ENCODE data around the gene RASL11A.
"Not testable (repeated sequence)": the region's sequence is repeated elsewhere in the genome, so short reads cannot be mapped to it uniquely, and the experiment has no call there.

RASL11A gene

DNA sequence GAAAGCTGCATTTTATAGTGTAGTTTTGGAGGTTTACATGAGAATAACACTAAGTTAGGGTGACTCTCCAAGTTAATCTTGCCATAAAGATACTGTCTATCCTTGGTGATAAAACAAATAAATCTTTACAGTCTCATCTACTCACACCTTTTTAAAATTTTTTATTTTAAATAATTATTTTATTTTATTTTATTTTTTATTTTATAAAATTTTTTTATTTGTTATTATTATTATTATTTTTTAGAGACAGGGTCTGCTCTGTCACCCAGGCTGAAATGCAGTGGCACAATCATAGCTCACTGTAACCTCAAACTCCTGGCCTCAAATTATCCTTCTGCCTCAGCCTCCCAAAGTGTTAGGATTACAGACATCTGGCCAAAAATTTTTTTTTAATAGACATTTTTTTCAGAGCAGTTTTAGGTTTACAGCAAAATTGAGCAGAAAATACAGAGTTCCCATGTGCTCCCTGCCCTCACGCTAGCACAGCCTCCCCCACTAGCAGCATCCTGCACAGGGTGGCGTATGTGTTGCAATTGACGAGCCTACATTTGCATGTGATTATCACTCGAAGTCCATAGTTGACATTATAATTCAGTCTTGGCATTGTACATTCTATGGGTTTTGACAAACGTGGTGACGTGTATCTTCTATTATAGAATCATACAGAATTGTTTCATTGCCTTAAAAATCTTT is 41.0 kb downstream of the RASL11A start:
- DNase-seq (ENCODE audit: low read depth) = no peak
- H3K4me3 ChIP-seq (ENCODE audit: low read depth, low read length) = no peak overlapping the region
- TF ChIP-seq, protein P1, sequence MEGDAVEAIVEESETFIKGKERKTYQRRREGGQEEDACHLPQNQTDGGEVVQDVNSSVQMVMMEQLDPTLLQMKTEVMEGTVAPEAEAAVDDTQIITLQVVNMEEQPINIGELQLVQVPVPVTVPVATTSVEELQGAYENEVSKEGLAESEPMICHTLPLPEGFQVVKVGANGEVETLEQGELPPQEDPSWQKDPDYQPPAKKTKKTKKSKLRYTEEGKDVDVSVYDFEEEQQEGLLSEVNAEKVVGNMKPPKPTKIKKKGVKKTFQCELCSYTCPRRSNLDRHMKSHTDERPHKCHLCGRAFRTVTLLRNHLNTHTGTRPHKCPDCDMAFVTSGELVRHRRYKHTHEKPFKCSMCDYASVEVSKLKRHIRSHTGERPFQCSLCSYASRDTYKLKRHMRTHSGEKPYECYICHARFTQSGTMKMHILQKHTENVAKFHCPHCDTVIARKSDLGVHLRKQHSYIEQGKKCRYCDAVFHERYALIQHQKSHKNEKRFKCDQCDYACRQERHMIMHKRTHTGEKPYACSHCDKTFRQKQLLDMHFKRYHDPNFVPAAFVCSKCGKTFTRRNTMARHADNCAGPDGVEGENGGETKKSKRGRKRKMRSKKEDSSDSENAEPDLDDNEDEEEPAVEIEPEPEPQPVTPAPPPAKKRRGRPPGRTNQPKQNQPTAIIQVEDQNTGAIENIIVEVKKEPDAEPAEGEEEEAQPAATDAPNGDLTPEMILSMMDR (IDR thresholded peaks at IDR 0.05; ENCODE audit: insufficient read depth, low read depth, low read length, missing control alignments) = no peak

DNA sequence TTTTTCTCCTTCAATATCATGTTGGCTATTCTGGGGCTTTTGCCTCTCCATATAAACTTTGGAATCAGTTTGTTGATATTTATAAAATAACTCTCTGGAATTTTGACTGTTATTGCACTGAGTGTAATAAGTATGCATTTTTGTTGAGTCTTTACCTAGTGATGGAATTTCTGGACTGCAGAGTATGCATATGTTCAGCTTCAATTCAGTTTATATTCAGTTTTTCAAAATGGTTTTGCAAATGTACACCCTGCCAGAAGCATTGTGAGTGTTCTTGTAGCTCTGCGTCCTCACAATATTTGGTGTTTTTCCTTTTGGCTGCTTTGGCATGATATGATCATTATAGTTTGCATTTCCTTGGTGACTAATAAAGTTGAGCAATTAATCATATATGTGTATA is 43.1 kb downstream of the RASL11A start:
- DNase-seq (ENCODE audit: low read depth) = no peak

DNA sequence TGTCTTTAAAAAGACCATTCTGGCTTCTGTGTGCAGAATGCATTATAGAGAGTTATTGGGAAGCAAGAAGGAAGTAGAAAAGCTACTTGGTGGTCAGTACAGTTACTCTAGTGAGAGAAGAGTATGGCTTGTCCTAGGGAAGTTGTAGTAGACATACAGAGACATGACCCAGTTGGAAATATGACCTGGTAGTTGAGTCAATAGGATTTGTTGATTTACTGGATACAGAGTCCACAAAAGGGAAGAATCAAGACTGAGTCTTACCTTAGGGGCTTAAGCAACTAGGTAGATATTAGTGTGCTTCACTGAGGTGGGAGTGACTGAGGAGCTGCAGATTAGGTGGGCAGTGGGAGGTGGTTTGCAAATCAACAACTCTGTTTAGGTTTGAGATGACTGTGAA is 48.8 kb downstream of the RASL11A start:
- no peak for DNase-seq (ENCODE audit: low read depth)
- TF ChIP-seq, protein P1 (IDR thresholded peaks at IDR 0.05; ENCODE audit: insufficient read depth, low read depth, low read length, missing control alignments) = no peak
- no peak overlapping the region for H3K4me3 ChIP-seq (ENCODE audit: low read depth, low read length)

More for the DNA sequence above, 43.1 kb downstream of the RASL11A start:
- H3K4me3 ChIP-seq (ENCODE audit: low read depth, low read length) = no peak overlapping the region
- TF ChIP-seq, protein P1 (IDR thresholded peaks at IDR 0.05; ENCODE audit: insufficient read depth, low read depth, low read length, missing control alignments) = no peak

DNA sequence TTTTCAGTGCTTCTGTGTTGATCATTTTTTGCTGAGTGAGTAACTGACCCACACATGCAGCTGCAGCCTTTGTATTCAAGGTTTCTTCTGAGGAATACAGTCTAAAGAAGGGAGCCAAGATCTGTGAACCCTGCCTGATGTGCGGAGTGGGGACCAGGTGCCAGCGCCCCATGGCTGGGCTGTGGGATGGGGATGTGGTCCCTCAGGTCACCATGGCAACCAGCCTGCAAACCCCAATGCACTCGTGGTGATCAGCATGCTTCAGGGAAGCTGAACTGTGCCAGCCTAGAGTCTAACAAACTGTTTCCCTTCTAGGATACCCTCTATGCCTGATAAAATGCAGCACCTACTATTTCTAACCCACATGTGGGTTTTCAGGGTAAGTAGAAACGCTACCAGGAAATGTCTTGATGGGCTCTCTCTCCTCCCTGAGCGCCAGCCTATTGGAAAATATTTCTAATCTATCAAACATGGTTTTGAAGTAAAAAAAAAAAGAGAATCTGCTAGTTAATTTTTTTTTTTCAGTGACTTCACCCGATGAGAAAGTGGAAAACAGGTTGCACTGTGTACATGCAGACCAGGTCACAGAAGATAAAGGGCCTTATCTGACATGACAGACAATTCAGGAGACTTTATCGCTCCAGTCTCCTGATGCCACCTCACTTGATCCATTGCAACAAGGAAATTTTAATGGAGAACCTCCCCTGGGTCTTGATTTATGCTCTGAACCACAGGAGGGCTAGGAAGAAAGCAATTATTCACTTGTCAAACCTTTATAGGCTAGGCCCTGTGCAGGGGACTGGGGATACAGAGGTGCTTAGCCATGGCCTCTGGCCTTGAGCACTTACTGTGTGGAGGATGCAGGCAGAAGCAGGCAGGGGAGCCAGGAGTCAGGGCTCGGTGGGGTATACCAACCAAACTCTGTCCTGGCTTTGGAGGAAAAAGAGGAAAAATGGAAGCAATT is 51.1 kb downstream of the RASL11A start:
- no peak overlapping the region for H3K4me3 ChIP-seq (ENCODE audit: low read depth, low read length)
- DNase-seq (ENCODE audit: low read depth) = no peak
- TF ChIP-seq, protein P1 (IDR thresholded peaks at IDR 0.05; ENCODE audit: insufficient read depth, low read depth, low read length, missing control alignments) = no peak

DNA sequence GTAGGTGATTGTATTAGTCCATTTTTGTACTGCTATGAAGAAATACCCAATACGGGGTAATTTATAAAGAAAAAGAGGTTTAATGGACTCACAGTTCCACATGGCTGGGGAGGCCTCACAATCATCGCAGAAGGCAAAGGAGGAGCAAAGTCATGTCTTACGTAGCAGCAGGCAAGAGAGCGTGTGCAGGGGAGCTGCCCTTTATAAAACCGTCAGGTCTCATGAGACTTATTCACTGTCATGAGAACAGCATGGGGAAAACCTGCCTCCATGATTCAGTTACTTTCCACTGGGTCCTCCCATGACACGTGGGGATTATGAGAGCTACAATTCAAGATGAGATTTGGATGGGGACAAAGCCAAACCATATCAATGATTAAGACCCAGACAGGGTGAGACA is 51.8 kb downstream of the RASL11A start:
- H3K4me3 ChIP-seq (ENCODE audit: low read depth, low read length); DNase-seq (ENCODE audit: low read depth): not testable (repeated sequence)

Measured in GM12865 (cell line).